WTC11 (cell line): ENCODE results near the gene ITK. TPM values are rescaled to one million over a fixed set of nuclear protein-coding genes. Genes with fewer than 3 reads are reported as not detected.

Source experiments
- ATAC-seq: fragments of 200-7000 bp; cut with Tn5 transposase; 2 replicates; pipeline ENCODE4 v1.10.0; 2021; ENCODE audit warnings: mild to moderate bottlenecking, moderate library complexity
- CTCF ChIA-PET: fragments of 300-600 bp; sonication (Branson Sonifier 250); formaldehyde crosslinking; loops from one replicate; lab custom pipeline; 2021; ENCODE audit warnings: antibody characterized with exemption; lab: Charles Lee
- POLR2A ChIA-PET: fragments of 350-600 bp; sonication (Branson Sonifier 250); formaldehyde crosslinking; loops from one replicate; lab custom pipeline; 2021; ENCODE audit warnings: antibody characterized with exemption; lab: Charles Lee
- DNase-seq: peaks from one replicate; pipeline ENCODE4 v3.0.0; 2021; ENCODE audit warnings: low spot score
- H3K27ac Mint-ChIP-seq: 2 replicates; pipeline ENCODE4 v1.8.0; 2021; ENCODE audit warnings: mixed read lengths
- H3K27me3 Mint-ChIP-seq: 2 replicates; pipeline ENCODE4 v1.8.0; 2021; ENCODE audit warnings: low read depth, mild to moderate bottlenecking, moderate library complexity, mixed read lengths
- H3K36me3 Mint-ChIP-seq: 2 replicates; pipeline ENCODE4 v1.8.0; 2021; ENCODE audit warnings: mixed read lengths
- H3K4me1 Mint-ChIP-seq: 2 replicates; pipeline ENCODE4 v1.8.0; 2022; ENCODE audit warnings: mixed read lengths
- H3K4me3 Mint-ChIP-seq: 2 replicates; pipeline ENCODE4 v1.8.0; 2021; ENCODE audit warnings: mild to moderate bottlenecking, moderate library complexity, mixed read lengths
- H3K9me3 Mint-ChIP-seq: 2 replicates; pipeline ENCODE4 v1.8.0; 2021; ENCODE audit warnings: mixed read lengths
- CREM ChIP-seq: sonication (generic); formaldehyde crosslinking; IDR thresholded peaks from 2 replicates; pipeline ENCODE4 v1.8.1; 2022; ENCODE audit warnings: mild to moderate bottlenecking, missing genetic modification reagents, moderate library complexity
- GABPB1 ChIP-seq: sonication (generic); formaldehyde crosslinking; IDR thresholded peaks from 2 replicates; pipeline ENCODE4 v1.8.1; 2023; ENCODE audit warnings: mild to moderate bottlenecking, missing genetic modification reagents
- GRHL2 ChIP-seq: fragments of 250-450 bp; sonication (Bioruptor Pico); IDR thresholded peaks from 2 replicates; pipeline ENCODE4 v1.8.0; 2022; ENCODE audit warnings: mild to moderate bottlenecking, moderate library complexity; ENCODE audit not compliant: insufficient replicate concordance, severe bottlenecking
- GTF2I ChIP-seq: fragments of 250-450 bp; sonication (Bioruptor Pico); conservative IDR thresholded peaks from 2 replicates; pipeline ENCODE4 v1.4.0; 2021; ENCODE audit warnings: mild to moderate bottlenecking
- NFATC4 ChIP-seq: fragments of 250-450 bp; sonication (Bioruptor Pico); IDR thresholded peaks from 2 replicates; pipeline ENCODE4 v1.9.0; 2021; ENCODE audit warnings: mild to moderate bottlenecking
- NFYB ChIP-seq: sonication (generic); formaldehyde crosslinking; conservative IDR thresholded peaks from 2 replicates; pipeline ENCODE4 v1.8.0; 2022; ENCODE audit warnings: low read depth, missing genetic modification reagents
- NR1H2 ChIP-seq: sonication (generic); formaldehyde crosslinking; IDR thresholded peaks from 2 replicates; pipeline ENCODE4 v1.9.0; 2021; ENCODE audit warnings: mild to moderate bottlenecking, moderate library complexity, missing genetic modification reagents
- PRRX2 ChIP-seq: fragments of 250-450 bp; sonication (Bioruptor Pico); IDR thresholded peaks from 2 replicates; pipeline ENCODE4 v1.8.0; 2021; ENCODE audit warnings: mild to moderate bottlenecking
- RORB ChIP-seq: fragments of 250-450 bp; sonication (Bioruptor Pico); IDR thresholded peaks from 2 replicates; pipeline ENCODE4 v1.9.0; 2021; ENCODE audit warnings: mild to moderate bottlenecking
- STAT6 ChIP-seq: sonication (generic); formaldehyde crosslinking; conservative IDR thresholded peaks from 2 replicates; pipeline ENCODE4 v1.8.1; 2023; ENCODE audit warnings: mild to moderate bottlenecking, low read depth, missing genetic modification reagents, moderate library complexity
- TEAD4 ChIP-seq: sonication (generic); formaldehyde crosslinking; IDR thresholded peaks from 2 replicates; pipeline ENCODE4 v1.8.0; 2022; ENCODE audit warnings: mild to moderate bottlenecking, missing genetic modification reagents
- USF2 ChIP-seq: sonication (generic); formaldehyde crosslinking; IDR thresholded peaks from 2 replicates; pipeline ENCODE4 v1.8.1; 2023; ENCODE audit warnings: mild to moderate bottlenecking, missing genetic modification reagents, moderate library complexity
- ZNF232 ChIP-seq: sonication (generic); formaldehyde crosslinking; IDR thresholded peaks from 2 replicates; pipeline ENCODE4 v1.8.0; 2022; ENCODE audit warnings: mild to moderate bottlenecking, missing genetic modification reagents
- ZNF423 ChIP-seq: fragments of 250-450 bp; sonication (Bioruptor Pico); IDR thresholded peaks from 2 replicates; pipeline ENCODE4 v2.1.2; 2022; ENCODE audit warnings: mild to moderate bottlenecking, moderate library complexity
- ZNF532 ChIP-seq: fragments of 250-450 bp; sonication (Bioruptor Pico); IDR thresholded peaks from 2 replicates; pipeline ENCODE4 v1.9.0; 2021; ENCODE audit warnings: mild to moderate bottlenecking, borderline replicate concordance
- total RNA-seq: library from RNA; stranded (reverse); gene quantifications from 3 replicates; pipeline ENCODE4 v1.2.3, GENCODE V29; 2021
- TF ChIP-seq, protein P1 (sequence below): sonication (generic); formaldehyde crosslinking; IDR thresholded peaks from 2 replicates; pipeline ENCODE4 v1.8.0; 2022; ENCODE audit warnings: mild to moderate bottlenecking, missing genetic modification reagents
- TF ChIP-seq, protein P2 (sequence below): fragments of 250-450 bp; sonication (Bioruptor Pico); IDR thresholded peaks from 2 replicates; pipeline ENCODE4 v2.1.2; 2022; ENCODE audit warnings: mild to moderate bottlenecking, moderate library complexity
- TF ChIP-seq, protein P3 (sequence below): sonication (generic); formaldehyde crosslinking; IDR thresholded peaks from 2 replicates; pipeline ENCODE4 v1.8.0; 2022; ENCODE audit warnings: mild to moderate bottlenecking, missing genetic modification reagents
- TF ChIP-seq, protein P4 (sequence below): sonication (generic); formaldehyde crosslinking; IDR thresholded peaks from 2 replicates; pipeline ENCODE4 v1.8.1; 2022; ENCODE audit warnings: low read depth, mild to moderate bottlenecking, moderate library complexity, missing genetic modification reagents, borderline replicate concordance
- TF ChIP-seq, protein P5 (sequence below): sonication (generic); formaldehyde crosslinking; IDR thresholded peaks from 2 replicates; pipeline ENCODE4 v1.8.0; 2022; ENCODE audit warnings: mild to moderate bottlenecking, missing genetic modification reagents

Gene ITK
- total RNA-seq, 1 experiment from 2014 or later = 0.52 TPM

- CTCF ChIA-PET = no interaction called here
- TF ChIP-seq, protein P1, sequence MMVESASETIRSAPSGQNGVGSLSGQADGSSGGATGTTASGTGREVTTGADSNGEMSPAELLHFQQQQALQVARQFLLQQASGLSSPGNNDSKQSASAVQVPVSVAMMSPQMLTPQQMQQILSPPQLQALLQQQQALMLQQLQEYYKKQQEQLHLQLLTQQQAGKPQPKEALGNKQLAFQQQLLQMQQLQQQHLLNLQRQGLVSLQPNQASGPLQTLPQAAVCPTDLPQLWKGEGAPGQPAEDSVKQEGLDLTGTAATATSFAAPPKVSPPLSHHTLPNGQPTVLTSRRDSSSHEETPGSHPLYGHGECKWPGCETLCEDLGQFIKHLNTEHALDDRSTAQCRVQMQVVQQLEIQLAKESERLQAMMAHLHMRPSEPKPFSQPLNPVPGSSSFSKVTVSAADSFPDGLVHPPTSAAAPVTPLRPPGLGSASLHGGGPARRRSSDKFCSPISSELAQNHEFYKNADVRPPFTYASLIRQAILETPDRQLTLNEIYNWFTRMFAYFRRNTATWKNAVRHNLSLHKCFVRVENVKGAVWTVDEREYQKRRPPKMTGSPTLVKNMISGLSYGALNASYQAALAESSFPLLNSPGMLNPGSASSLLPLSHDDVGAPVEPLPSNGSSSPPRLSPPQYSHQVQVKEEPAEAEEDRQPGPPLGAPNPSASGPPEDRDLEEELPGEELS (CRISPR knock-in tag) = no peak
- TF ChIP-seq GABPB1 (CRISPR knock-in tag) (no peak), ZNF423 (CRISPR knock-in tag) (no peak), STAT6 (no peak), NR1H2 (CRISPR knock-in tag) (no peak), ZNF232 (CRISPR knock-in tag) (no peak), GTF2I (no peak), GRHL2 (CRISPR knock-in tag) (no peak), USF2 (CRISPR knock-in tag) (no peak), PRRX2 (CRISPR knock-in tag) (no peak), RORB (CRISPR knock-in tag) (no peak), NFATC4 (CRISPR knock-in tag) (no peak), NFYB (CRISPR knock-in tag) (no peak), TEAD4 (CRISPR knock-in tag) (no peak), CREM (CRISPR knock-in tag) (no peak)
- TF ChIP-seq, protein P2, sequence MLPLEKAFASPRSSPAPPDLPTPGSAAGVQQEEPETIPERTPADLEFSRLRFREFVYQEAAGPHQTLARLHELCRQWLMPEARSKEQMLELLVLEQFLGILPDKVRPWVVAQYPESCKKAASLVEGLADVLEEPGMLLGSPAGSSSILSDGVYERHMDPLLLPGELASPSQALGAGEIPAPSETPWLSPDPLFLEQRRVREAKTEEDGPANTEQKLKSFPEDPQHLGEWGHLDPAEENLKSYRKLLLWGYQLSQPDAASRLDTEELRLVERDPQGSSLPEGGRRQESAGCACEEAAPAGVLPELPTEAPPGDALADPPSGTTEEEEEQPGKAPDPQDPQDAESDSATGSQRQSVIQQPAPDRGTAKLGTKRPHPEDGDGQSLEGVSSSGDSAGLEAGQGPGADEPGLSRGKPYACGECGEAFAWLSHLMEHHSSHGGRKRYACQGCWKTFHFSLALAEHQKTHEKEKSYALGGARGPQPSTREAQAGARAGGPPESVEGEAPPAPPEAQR (CRISPR knock-in tag) = no peak
- TF ChIP-seq, protein P3, sequence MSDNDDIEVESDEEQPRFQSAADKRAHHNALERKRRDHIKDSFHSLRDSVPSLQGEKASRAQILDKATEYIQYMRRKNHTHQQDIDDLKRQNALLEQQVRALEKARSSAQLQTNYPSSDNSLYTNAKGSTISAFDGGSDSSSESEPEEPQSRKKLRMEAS (CRISPR knock-in tag) = no peak
- TF ChIP-seq, protein P4, sequence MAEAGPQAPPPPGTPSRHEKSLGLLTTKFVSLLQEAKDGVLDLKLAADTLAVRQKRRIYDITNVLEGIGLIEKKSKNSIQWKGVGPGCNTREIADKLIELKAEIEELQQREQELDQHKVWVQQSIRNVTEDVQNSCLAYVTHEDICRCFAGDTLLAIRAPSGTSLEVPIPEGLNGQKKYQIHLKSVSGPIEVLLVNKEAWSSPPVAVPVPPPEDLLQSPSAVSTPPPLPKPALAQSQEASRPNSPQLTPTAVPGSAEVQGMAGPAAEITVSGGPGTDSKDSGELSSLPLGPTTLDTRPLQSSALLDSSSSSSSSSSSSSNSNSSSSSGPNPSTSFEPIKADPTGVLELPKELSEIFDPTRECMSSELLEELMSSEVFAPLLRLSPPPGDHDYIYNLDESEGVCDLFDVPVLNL (CRISPR knock-in tag) = no peak
- H3K4me1 Mint-ChIP-seq = peaks cover 7% of the 10 kb centered on the region
- no peak for DNase-seq
- no peak overlapping the region for H3K4me3 Mint-ChIP-seq
- H3K9me3 Mint-ChIP-seq = no peaks in the 10 kb centered on the region
- H3K36me3 Mint-ChIP-seq = no peaks in the 10 kb centered on the region
- POLR2A ChIA-PET = no interaction called here
- H3K27me3 Mint-ChIP-seq = no peaks in the 10 kb centered on the region
- no peak overlapping the region for H3K27ac Mint-ChIP-seq
- no peak for ATAC-seq
Observed at GRCh38 chr5:157232706-157233105, 52.1 kb downstream of the ITK start.

DNA sequence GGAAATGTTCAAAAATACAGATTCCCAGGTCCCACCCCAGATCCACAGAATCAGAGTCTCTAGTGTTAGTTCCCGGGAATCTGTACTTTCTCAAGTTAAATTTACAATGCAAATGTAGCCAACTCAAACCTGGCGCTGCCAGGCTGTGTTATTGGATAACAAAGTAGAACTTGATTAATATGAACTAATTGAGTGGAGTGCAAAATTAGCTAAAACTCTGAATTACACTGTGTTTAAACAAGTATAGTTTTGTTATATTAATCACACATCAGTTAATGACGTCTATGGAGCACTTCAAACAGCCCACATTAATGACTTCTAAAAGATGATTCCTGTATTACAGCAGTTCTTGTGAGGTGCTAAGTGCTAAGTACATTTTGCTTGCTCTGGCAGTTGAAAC is 52.9 kb downstream of the ITK start:
- ChIA-PET CTCF (no interaction called here), POLR2A (no interaction called here)
- H3K27ac Mint-ChIP-seq = no peak overlapping the region
- TF ChIP-seq, protein P5, sequence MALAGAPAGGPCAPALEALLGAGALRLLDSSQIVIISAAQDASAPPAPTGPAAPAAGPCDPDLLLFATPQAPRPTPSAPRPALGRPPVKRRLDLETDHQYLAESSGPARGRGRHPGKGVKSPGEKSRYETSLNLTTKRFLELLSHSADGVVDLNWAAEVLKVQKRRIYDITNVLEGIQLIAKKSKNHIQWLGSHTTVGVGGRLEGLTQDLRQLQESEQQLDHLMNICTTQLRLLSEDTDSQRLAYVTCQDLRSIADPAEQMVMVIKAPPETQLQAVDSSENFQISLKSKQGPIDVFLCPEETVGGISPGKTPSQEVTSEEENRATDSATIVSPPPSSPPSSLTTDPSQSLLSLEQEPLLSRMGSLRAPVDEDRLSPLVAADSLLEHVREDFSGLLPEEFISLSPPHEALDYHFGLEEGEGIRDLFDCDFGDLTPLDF = no peak
- TF ChIP-seq, protein P2 (CRISPR knock-in tag) = no peak
- TF ChIP-seq ZNF532 (CRISPR knock-in tag) = no peak
- TF ChIP-seq GABPB1 (CRISPR knock-in tag) = no peak

More for the DNA sequence above, 52.9 kb downstream of the ITK start:
- H3K27me3 Mint-ChIP-seq = no peaks in the 10 kb centered on the region
- peaks cover 7% of the 10 kb centered on the region for H3K4me1 Mint-ChIP-seq
- DNase-seq = no peak
- ATAC-seq = no peak
- no peak overlapping the region for H3K4me3 Mint-ChIP-seq
- no peaks in the 10 kb centered on the region for H3K9me3 Mint-ChIP-seq
- H3K36me3 Mint-ChIP-seq = no peaks in the 10 kb centered on the region
